MV-4-11 (cell line): Measurements from ENCODE around the gene ENPP1.
A peak's percentile ranks its signal among the peaks of the same experiment; 100 is the strongest.

Experiments used
- DNase-seq: peaks from one replicate; lab custom pipeline; 2025; lab: John Stamatoyannopoulos, UW

ENPP1 gene

GRCh38 chr6:131916847-131917246 is 109.0 kb downstream of the ENPP1 start:
- DNase-seq = no peak

GRCh38 chr6:131917318-131917717 is 109.5 kb downstream of the ENPP1 start:
- DNase-seq = peak; percentile 85

- no peak for DNase-seq
These were observed 110.2 kb downstream of the ENPP1 start for GRCh38 chr6:131917763-131918649.

GRCh38 chr6:131918650-131919355 is 111.0 kb downstream of the ENPP1 start:
- DNase-seq = no peak

- no peak for DNase-seq
These were observed 112.8 kb downstream of the ENPP1 start for GRCh38 chr6:131920656-131921055.

- DNase-seq = peak; percentile 40
These were observed 115.5 kb downstream of the ENPP1 start for GRCh38 chr6:131923356-131923755.

GRCh38 chr6:131924881-131925474 is 117.2 kb downstream of the ENPP1 start:
- peak; percentile 25 for DNase-seq

GRCh38 chr6:131929264-131929663 is 121.4 kb downstream of the ENPP1 start:
- no peak for DNase-seq

- DNase-seq = no peak
These were observed 122.2 kb downstream of the ENPP1 start for GRCh38 chr6:131929976-131930375.

GRCh38 chr6:131931063-131931750 is 123.4 kb downstream of the ENPP1 start:
- no peak for DNase-seq

- no peak for DNase-seq
These were observed 128.3 kb downstream of the ENPP1 start for GRCh38 chr6:131936156-131936555.

- DNase-seq = no peak
These were observed 129.4 kb downstream of the ENPP1 start for GRCh38 chr6:131937226-131937625.

GRCh38 chr6:131937703-131938631 is 130.1 kb downstream of the ENPP1 start:
- DNase-seq = no peak
